WTC11 (cell line): ENCODE measurements around the gene TGM2. TPM values are rescaled to one million over a fixed set of nuclear protein-coding genes. Genes with fewer than 3 reads are reported as not detected.

Experiments used
- ATAC-seq: fragments of 200-7000 bp; cut with Tn5 transposase; 2 replicates; pipeline ENCODE4 v1.10.0; 2021; ENCODE audit warnings: mild to moderate bottlenecking, moderate library complexity
- CTCF ChIA-PET: fragments of 300-600 bp; sonication (Branson Sonifier 250); formaldehyde crosslinking; loops from one replicate; lab custom pipeline; 2021; ENCODE audit warnings: antibody characterized with exemption; lab: Charles Lee
- POLR2A ChIA-PET: fragments of 350-600 bp; sonication (Branson Sonifier 250); formaldehyde crosslinking; loops from one replicate; lab custom pipeline; 2021; ENCODE audit warnings: antibody characterized with exemption; lab: Charles Lee
- DNase-seq: peaks from one replicate; pipeline ENCODE4 v3.0.0; 2021; ENCODE audit warnings: low spot score
- H3K27ac Mint-ChIP-seq: 2 replicates; pipeline ENCODE4 v1.8.0; 2021; ENCODE audit warnings: mixed read lengths
- H3K27me3 Mint-ChIP-seq: 2 replicates; pipeline ENCODE4 v1.8.0; 2021; ENCODE audit warnings: low read depth, mild to moderate bottlenecking, moderate library complexity, mixed read lengths
- H3K36me3 Mint-ChIP-seq: 2 replicates; pipeline ENCODE4 v1.8.0; 2021; ENCODE audit warnings: mixed read lengths
- H3K4me1 Mint-ChIP-seq: 2 replicates; pipeline ENCODE4 v1.8.0; 2022; ENCODE audit warnings: mixed read lengths
- H3K4me3 Mint-ChIP-seq: 2 replicates; pipeline ENCODE4 v1.8.0; 2021; ENCODE audit warnings: mild to moderate bottlenecking, moderate library complexity, mixed read lengths
- H3K9me3 Mint-ChIP-seq: 2 replicates; pipeline ENCODE4 v1.8.0; 2021; ENCODE audit warnings: mixed read lengths
- E2F4 ChIP-seq: sonication (generic); formaldehyde crosslinking; IDR thresholded peaks from 2 replicates; pipeline ENCODE4 v1.8.1; 2022; ENCODE audit warnings: low read depth, mild to moderate bottlenecking, moderate library complexity, missing genetic modification reagents, borderline replicate concordance
- GRHL2 ChIP-seq: fragments of 250-450 bp; sonication (Bioruptor Pico); IDR thresholded peaks from 2 replicates; pipeline ENCODE4 v1.8.0; 2022; ENCODE audit warnings: mild to moderate bottlenecking, moderate library complexity; ENCODE audit not compliant: insufficient replicate concordance, severe bottlenecking
- HMGA2 ChIP-seq: fragments of 250-450 bp; sonication (Bioruptor Pico); IDR thresholded peaks from 2 replicates; pipeline ENCODE4 v1.4.0; 2021; ENCODE audit warnings: mild to moderate bottlenecking, moderate library complexity
- JUN ChIP-seq: sonication (generic); formaldehyde crosslinking; IDR thresholded peaks from 2 replicates; pipeline ENCODE4 v1.8.0; 2023; ENCODE audit warnings: mild to moderate bottlenecking, missing genetic modification reagents
- OVOL2 ChIP-seq: fragments of 250-450 bp; sonication (Bioruptor Pico); IDR thresholded peaks from 2 replicates; pipeline ENCODE4 v1.9.0; 2021; ENCODE audit warnings: mild to moderate bottlenecking, borderline replicate concordance
- PREB ChIP-seq: sonication (generic); formaldehyde crosslinking; IDR thresholded peaks from 2 replicates; pipeline ENCODE4 v1.8.1; 2022; ENCODE audit warnings: mild to moderate bottlenecking, missing genetic modification reagents, moderate library complexity, borderline replicate concordance
- RELA ChIP-seq: sonication (generic); formaldehyde crosslinking; IDR thresholded peaks from 2 replicates; pipeline ENCODE4 v1.8.1; 2022; ENCODE audit warnings: missing genetic modification reagents, mild to moderate bottlenecking, borderline replicate concordance
- SMAD4 ChIP-seq: sonication (generic); formaldehyde crosslinking; IDR thresholded peaks from 2 replicates; pipeline ENCODE4 v1.8.0; 2022; ENCODE audit warnings: mild to moderate bottlenecking, missing genetic modification reagents
- SP1 ChIP-seq: sonication (generic); formaldehyde crosslinking; conservative IDR thresholded peaks from 2 replicates; pipeline ENCODE4 v1.8.1; 2022; ENCODE audit warnings: missing genetic modification reagents
- TCF7 ChIP-seq: sonication (generic); formaldehyde crosslinking; IDR thresholded peaks from 2 replicates; pipeline ENCODE4 v1.8.0; 2022; ENCODE audit warnings: mild to moderate bottlenecking, low read depth, missing genetic modification reagents, moderate library complexity
- ZBTB21 ChIP-seq: sonication (generic); formaldehyde crosslinking; IDR thresholded peaks from 2 replicates; pipeline ENCODE4 v1.8.1; 2023; ENCODE audit warnings: mild to moderate bottlenecking, missing genetic modification reagents, borderline replicate concordance
- ZNF138 ChIP-seq: sonication (generic); formaldehyde crosslinking; conservative IDR thresholded peaks from 2 replicates; pipeline ENCODE4 v1.8.1; 2022; ENCODE audit warnings: mild to moderate bottlenecking, moderate library complexity, missing genetic modification reagents
- ZNF219 ChIP-seq: sonication (generic); formaldehyde crosslinking; IDR thresholded peaks from 2 replicates; pipeline ENCODE4 v1.8.0; 2023; ENCODE audit warnings: missing genetic modification reagents, mild to moderate bottlenecking, borderline replicate concordance
- ZNF423 ChIP-seq: fragments of 250-450 bp; sonication (Bioruptor Pico); IDR thresholded peaks from 2 replicates; pipeline ENCODE4 v2.1.2; 2022; ENCODE audit warnings: mild to moderate bottlenecking, moderate library complexity
- ZSCAN18 ChIP-seq: fragments of 250-450 bp; sonication (Bioruptor Pico); IDR thresholded peaks from 2 replicates; pipeline ENCODE4 v2.1.2; 2022; ENCODE audit warnings: mild to moderate bottlenecking, moderate library complexity
- total RNA-seq: library from RNA; stranded (reverse); gene quantifications from 3 replicates; pipeline ENCODE4 v1.2.3, GENCODE V29; 2021
- TF ChIP-seq, protein P1 (sequence below): sonication (generic); formaldehyde crosslinking; IDR thresholded peaks from 2 replicates; pipeline ENCODE4 v1.8.1; 2023; ENCODE audit warnings: mild to moderate bottlenecking, missing genetic modification reagents
- TF ChIP-seq, protein P2 (sequence below): fragments of 250-450 bp; sonication (Bioruptor Pico); IDR thresholded peaks from 2 replicates; pipeline ENCODE4 v1.9.0; 2021; ENCODE audit warnings: mild to moderate bottlenecking
- TF ChIP-seq, protein P3 (sequence below): sonication (generic); formaldehyde crosslinking; IDR thresholded peaks from 2 replicates; pipeline ENCODE4 v1.8.0; 2022; ENCODE audit warnings: mild to moderate bottlenecking, missing genetic modification reagents
- TF ChIP-seq, protein P4 (sequence below): sonication (generic); formaldehyde crosslinking; IDR thresholded peaks from 2 replicates; pipeline ENCODE4 v1.8.0; 2022; ENCODE audit warnings: missing genetic modification reagents

Gene TGM2
- total RNA-seq, 1 experiment from 2014 or later, result 1.5 TPM

GRCh38 chr20:38194971-38195504 lies 30.0 kb upstream of the TGM2 start (continued):
- TF ChIP-seq, protein P1, sequence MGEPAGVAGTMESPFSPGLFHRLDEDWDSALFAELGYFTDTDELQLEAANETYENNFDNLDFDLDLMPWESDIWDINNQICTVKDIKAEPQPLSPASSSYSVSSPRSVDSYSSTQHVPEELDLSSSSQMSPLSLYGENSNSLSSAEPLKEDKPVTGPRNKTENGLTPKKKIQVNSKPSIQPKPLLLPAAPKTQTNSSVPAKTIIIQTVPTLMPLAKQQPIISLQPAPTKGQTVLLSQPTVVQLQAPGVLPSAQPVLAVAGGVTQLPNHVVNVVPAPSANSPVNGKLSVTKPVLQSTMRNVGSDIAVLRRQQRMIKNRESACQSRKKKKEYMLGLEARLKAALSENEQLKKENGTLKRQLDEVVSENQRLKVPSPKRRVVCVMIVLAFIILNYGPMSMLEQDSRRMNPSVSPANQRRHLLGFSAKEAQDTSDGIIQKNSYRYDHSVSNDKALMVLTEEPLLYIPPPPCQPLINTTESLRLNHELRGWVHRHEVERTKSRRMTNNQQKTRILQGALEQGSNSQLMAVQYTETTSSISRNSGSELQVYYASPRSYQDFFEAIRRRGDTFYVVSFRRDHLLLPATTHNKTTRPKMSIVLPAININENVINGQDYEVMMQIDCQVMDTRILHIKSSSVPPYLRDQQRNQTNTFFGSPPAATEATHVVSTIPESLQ (CRISPR knock-in tag), result no peak
- TF ChIP-seq OVOL2 (CRISPR knock-in tag) (no peak), GRHL2 (CRISPR knock-in tag) (no peak), HMGA2 (CRISPR knock-in tag) (no peak), ZNF423 (CRISPR knock-in tag) (no peak)

DNA sequence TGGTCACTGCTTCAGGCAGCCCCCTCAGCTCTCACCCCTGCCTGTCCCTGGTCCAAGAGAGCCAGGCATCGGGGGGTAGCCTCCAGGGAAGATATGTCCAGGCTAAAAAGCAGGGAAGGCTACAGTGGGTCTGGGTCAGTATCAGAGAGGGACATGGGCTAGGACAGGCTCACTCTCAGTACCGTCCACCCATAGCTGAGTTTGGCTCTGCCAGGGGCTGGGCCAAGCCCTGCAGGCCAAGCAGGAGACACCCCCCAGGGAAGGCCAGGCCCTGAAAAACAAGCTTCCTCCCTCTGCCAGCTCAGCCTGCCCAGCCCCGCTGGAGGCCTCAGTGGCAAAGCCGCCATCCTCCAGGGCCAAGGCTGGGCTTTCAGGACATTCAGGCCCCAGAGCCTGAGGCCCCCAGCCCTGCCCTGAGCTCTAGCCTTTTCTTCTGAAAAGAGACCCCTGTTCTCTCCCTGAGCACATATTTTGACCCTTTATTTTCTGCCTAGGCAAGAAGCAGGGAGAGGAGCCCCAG lies 28.6 kb upstream of the TGM2 start:
- Mint-ChIP-seq H3K4me1 (peaks cover 14% of the 10 kb centered on the region), H3K27ac (no peak overlapping the region), H3K27me3 (no peaks in the 10 kb centered on the region; the same call in 1 of the 2 replicates), H3K4me3 (no peak overlapping the region), H3K36me3 (peaks cover 6% of the 10 kb centered on the region), H3K9me3 (peaks cover 10% of the 10 kb centered on the region)
- POLR2A ChIA-PET, result no interaction called here
- DNase-seq, result no peak
- ATAC-seq, result no peak
- CTCF ChIA-PET, result interaction anchor here (0.8 kb wide), 1 partner anchor 27 kb away, joined by 3 read pairs; no protein-coding TSS in a partner anchor
- no peak for TF ChIP-seq ZNF138 (CRISPR knock-in tag)
- TF ChIP-seq, protein P2, sequence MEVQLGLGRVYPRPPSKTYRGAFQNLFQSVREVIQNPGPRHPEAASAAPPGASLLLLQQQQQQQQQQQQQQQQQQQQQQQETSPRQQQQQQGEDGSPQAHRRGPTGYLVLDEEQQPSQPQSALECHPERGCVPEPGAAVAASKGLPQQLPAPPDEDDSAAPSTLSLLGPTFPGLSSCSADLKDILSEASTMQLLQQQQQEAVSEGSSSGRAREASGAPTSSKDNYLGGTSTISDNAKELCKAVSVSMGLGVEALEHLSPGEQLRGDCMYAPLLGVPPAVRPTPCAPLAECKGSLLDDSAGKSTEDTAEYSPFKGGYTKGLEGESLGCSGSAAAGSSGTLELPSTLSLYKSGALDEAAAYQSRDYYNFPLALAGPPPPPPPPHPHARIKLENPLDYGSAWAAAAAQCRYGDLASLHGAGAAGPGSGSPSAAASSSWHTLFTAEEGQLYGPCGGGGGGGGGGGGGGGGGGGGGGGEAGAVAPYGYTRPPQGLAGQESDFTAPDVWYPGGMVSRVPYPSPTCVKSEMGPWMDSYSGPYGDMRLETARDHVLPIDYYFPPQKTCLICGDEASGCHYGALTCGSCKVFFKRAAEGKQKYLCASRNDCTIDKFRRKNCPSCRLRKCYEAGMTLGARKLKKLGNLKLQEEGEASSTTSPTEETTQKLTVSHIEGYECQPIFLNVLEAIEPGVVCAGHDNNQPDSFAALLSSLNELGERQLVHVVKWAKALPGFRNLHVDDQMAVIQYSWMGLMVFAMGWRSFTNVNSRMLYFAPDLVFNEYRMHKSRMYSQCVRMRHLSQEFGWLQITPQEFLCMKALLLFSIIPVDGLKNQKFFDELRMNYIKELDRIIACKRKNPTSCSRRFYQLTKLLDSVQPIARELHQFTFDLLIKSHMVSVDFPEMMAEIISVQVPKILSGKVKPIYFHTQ (CRISPR knock-in tag), result no peak
- no peak for TF ChIP-seq JUN (CRISPR knock-in tag)
- TF ChIP-seq, protein P3, sequence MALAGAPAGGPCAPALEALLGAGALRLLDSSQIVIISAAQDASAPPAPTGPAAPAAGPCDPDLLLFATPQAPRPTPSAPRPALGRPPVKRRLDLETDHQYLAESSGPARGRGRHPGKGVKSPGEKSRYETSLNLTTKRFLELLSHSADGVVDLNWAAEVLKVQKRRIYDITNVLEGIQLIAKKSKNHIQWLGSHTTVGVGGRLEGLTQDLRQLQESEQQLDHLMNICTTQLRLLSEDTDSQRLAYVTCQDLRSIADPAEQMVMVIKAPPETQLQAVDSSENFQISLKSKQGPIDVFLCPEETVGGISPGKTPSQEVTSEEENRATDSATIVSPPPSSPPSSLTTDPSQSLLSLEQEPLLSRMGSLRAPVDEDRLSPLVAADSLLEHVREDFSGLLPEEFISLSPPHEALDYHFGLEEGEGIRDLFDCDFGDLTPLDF (CRISPR knock-in tag), result no peak
- no peak for TF ChIP-seq ZBTB21
- TF ChIP-seq ZSCAN18 (CRISPR knock-in tag), result no peak
- TF ChIP-seq RELA (CRISPR knock-in tag), result no peak
- TF ChIP-seq, protein P4, sequence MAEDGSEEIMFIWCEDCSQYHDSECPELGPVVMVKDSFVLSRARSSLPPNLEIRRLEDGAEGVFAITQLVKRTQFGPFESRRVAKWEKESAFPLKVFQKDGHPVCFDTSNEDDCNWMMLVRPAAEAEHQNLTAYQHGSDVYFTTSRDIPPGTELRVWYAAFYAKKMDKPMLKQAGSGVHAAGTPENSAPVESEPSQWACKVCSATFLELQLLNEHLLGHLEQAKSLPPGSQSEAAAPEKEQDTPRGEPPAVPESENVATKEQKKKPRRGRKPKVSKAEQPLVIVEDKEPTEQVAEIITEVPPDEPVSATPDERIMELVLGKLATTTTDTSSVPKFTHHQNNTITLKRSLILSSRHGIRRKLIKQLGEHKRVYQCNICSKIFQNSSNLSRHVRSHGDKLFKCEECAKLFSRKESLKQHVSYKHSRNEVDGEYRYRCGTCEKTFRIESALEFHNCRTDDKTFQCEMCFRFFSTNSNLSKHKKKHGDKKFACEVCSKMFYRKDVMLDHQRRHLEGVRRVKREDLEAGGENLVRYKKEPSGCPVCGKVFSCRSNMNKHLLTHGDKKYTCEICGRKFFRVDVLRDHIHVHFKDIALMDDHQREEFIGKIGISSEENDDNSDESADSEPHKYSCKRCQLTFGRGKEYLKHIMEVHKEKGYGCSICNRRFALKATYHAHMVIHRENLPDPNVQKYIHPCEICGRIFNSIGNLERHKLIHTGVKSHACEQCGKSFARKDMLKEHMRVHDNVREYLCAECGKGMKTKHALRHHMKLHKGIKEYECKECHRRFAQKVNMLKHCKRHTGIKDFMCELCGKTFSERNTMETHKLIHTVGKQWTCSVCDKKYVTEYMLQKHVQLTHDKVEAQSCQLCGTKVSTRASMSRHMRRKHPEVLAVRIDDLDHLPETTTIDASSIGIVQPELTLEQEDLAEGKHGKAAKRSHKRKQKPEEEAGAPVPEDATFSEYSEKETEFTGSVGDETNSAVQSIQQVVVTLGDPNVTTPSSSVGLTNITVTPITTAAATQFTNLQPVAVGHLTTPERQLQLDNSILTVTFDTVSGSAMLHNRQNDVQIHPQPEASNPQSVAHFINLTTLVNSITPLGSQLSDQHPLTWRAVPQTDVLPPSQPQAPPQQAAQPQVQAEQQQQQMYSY (CRISPR knock-in tag), result no peak
- no peak for TF ChIP-seq SMAD4
- TF ChIP-seq TCF7 (CRISPR knock-in tag), result no peak
- TF ChIP-seq ZNF219 (CRISPR knock-in tag), result no peak
- no peak for TF ChIP-seq PREB (CRISPR knock-in tag)
- TF ChIP-seq ZNF423 (CRISPR knock-in tag), result no peak
- no peak for TF ChIP-seq E2F4 (CRISPR knock-in tag)
- no peak for TF ChIP-seq SP1 (CRISPR knock-in tag)
- no peak for TF ChIP-seq OVOL2 (CRISPR knock-in tag)
- TF ChIP-seq, protein P1 (CRISPR knock-in tag), result no peak
